Chondrocyte (in vitro differentiated cells): ENCODE data around the gene GRHL1. TPM values are rescaled to one million over a fixed set of nuclear protein-coding genes. Genes with fewer than 3 reads are reported as not detected.

ENCODE experiments used
- DNase-seq: peaks from one replicate; pipeline ENCODE4 v3.0.0; 2021; ENCODE audit warnings: mixed read lengths, low spot score
- H3K27ac Mint-ChIP-seq: one replicate; pipeline ENCODE4 v1.8.0; 2021; ENCODE audit warnings: mild to moderate bottlenecking, moderate library complexity, mixed read lengths; ENCODE audit not compliant: unreplicated experiment
- H3K27me3 Mint-ChIP-seq: 2 replicates; pipeline ENCODE4 v1.8.0; 2021; ENCODE audit warnings: low read depth, mixed read lengths
- H3K36me3 Mint-ChIP-seq: 2 replicates; pipeline ENCODE4 v1.8.0; 2021; ENCODE audit warnings: low read depth, mixed read lengths
- H3K4me1 Mint-ChIP-seq: 2 replicates; pipeline ENCODE4 v1.8.0; 2021; ENCODE audit warnings: low read depth, mild to moderate bottlenecking, mixed read lengths
- H3K4me3 Mint-ChIP-seq: one replicate; pipeline ENCODE4 v1.8.0; 2021; ENCODE audit warnings: mild to moderate bottlenecking, moderate library complexity, mixed read lengths; ENCODE audit not compliant: unreplicated experiment
- H3K9me3 Mint-ChIP-seq: 2 replicates; pipeline ENCODE4 v1.8.0; 2021; ENCODE audit warnings: low read depth, mixed read lengths
- total RNA-seq: library from RNA; stranded (reverse); gene quantifications from 3 replicates; pipeline ENCODE4 v1.2.1, GENCODE V29; 2021
- TF ChIP-seq, protein P1 (sequence below): fragments of 200-600 bp; sonication (generic); IDR thresholded peaks from 2 replicates; pipeline ENCODE4 v1.5.0; 2021; ENCODE audit warnings: antibody characterized with exemption, mild to moderate bottlenecking, moderate library complexity

Gene GRHL1
- total RNA-seq, 1 donor from 2014 or later, result 0.42 TPM

DNA sequence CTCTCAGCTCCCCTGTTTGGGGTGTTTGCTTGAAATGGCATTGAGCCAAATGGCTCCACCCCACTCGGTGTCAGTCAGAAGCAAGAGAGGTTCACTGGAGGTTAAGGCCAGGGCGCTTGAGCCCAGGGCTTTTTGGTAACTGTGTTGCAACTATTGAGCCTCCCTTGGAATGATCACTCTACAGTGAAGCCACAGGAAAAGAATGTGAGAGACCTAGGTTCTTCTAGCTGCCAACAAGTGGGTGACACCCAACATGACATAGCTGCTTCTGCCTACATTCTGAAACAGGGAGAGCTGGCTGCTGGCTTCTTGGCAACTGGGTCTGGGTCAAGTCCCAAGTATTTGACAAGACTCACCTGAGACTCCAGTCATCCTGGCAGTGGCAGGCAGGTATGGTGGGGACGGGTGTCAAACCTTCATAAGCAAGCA lies 7.1 kb upstream of the GRHL1 start:
- Mint-ChIP-seq H3K27me3 (peaks cover 6% of the 10 kb centered on the region), H3K27ac (no peak overlapping the region), H3K4me3 (no peak overlapping the region), H3K36me3 (no peaks in the 10 kb centered on the region), H3K9me3 (no peaks in the 10 kb centered on the region), H3K4me1 (peaks cover 27% of the 10 kb centered on the region)
- no peak for DNase-seq
- TF ChIP-seq, protein P1, sequence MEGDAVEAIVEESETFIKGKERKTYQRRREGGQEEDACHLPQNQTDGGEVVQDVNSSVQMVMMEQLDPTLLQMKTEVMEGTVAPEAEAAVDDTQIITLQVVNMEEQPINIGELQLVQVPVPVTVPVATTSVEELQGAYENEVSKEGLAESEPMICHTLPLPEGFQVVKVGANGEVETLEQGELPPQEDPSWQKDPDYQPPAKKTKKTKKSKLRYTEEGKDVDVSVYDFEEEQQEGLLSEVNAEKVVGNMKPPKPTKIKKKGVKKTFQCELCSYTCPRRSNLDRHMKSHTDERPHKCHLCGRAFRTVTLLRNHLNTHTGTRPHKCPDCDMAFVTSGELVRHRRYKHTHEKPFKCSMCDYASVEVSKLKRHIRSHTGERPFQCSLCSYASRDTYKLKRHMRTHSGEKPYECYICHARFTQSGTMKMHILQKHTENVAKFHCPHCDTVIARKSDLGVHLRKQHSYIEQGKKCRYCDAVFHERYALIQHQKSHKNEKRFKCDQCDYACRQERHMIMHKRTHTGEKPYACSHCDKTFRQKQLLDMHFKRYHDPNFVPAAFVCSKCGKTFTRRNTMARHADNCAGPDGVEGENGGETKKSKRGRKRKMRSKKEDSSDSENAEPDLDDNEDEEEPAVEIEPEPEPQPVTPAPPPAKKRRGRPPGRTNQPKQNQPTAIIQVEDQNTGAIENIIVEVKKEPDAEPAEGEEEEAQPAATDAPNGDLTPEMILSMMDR, result no peak

DNA sequence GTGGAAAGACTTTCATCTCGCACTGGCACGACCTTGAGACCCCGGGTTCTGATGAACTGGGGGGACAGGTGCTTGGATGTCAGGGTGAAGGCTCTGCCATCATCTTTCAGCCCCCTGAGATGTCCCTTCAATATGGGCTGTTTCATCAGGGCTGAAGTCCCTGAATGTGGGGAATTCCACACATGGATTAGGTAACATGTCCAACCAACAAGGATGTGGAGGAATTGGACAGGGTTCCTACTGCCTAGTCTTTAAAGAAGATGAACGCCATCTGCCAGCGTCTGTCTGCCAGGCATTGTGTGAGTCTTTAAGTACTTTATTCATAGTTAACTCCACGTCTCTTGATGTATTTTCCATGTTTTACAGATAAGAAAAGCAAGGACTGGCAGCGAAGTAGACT lies 5.9 kb upstream of the GRHL1 start:
- Mint-ChIP-seq H3K27me3 (peaks cover 10% of the 10 kb centered on the region), H3K9me3 (no peaks in the 10 kb centered on the region), H3K27ac (no peak overlapping the region), H3K4me3 (no peak overlapping the region), H3K36me3 (no peaks in the 10 kb centered on the region), H3K4me1 (peaks cover 17% of the 10 kb centered on the region)
- no peak for DNase-seq
- TF ChIP-seq, protein P1, result no peak

DNA sequence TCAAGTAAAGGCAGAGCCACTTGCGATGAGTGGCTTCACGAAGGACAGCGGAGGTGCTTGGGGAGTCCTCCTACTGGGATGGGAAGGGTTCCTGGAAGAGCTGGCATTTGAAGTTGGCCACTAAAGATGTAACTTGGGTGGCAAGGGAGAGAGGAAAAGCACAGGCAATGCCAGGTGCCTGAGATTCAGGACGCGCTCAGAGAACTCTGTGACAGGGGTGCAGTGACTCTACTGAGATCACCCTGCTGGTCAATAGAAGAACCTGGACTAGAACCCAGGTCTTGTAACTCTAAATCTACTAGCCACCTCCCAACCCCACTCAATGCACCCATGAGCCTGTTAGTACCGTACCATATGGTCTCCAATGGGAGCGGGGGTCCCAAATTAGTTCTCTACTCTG lies 5.4 kb upstream of the GRHL1 start:
- TF ChIP-seq, protein P1, result no peak
- Mint-ChIP-seq H3K4me1 (peaks cover 13% of the 10 kb centered on the region), H3K36me3 (no peaks in the 10 kb centered on the region), H3K27me3 (peaks cover 10% of the 10 kb centered on the region), H3K4me3 (no peak overlapping the region), H3K9me3 (no peaks in the 10 kb centered on the region), H3K27ac (no peak overlapping the region)
- DNase-seq, result no peak

DNA sequence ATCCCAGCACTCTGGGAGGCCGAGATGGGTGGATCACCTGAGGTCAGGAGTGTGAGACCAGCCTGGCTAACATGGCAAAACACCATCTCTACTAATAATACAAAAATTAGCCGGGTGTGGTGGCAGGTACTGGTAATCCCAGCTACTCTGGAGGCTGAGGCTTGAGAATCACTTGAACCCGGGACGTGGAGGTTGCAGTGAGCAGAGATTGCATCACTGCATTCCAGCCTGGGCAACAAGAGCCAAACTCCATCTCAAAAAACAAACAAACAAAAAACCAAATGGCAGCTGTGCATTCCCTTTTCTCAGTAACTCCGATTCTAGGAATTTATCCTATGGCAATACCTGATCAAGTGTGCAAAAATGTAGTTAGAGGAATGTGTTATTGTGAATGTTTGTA lies 4.7 kb upstream of the GRHL1 start:
- no peak overlapping the region for H3K4me3 Mint-ChIP-seq
- DNase-seq, result no peak
- H3K36me3 Mint-ChIP-seq, result no peaks in the 10 kb centered on the region
- no peaks in the 10 kb centered on the region for H3K9me3 Mint-ChIP-seq
- TF ChIP-seq, protein P1, result no peak
- peaks cover 5% of the 10 kb centered on the region for H3K4me1 Mint-ChIP-seq
- peaks cover 10% of the 10 kb centered on the region for H3K27me3 Mint-ChIP-seq
- H3K27ac Mint-ChIP-seq, result no peak overlapping the region

DNA sequence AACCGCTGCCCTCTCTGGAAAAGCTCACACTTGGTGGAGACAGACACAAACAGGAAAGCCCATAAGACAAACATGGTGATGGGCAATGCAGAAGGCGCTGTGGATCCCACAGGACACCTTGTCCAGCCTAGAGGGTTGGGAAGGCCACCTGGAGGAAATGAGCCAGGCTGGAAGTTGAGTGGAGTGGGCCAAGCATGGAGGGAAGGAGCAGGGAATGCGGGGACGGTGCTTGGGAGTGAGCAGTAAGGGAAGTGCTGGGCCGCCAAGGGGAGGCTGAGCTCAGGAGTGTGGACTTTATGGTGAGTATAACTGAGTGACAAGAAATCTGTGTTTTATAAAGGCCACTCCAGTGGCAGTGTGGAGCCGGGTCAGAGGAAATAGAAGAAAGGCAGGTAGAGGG lies 2.8 kb upstream of the GRHL1 start:
- Mint-ChIP-seq H3K9me3 (no peaks in the 10 kb centered on the region), H3K36me3 (no peaks in the 10 kb centered on the region), H3K4me3 (no peak overlapping the region), H3K27me3 (peaks cover 23% of the 10 kb centered on the region), H3K27ac (no peak overlapping the region), H3K4me1 (peaks cover 5% of the 10 kb centered on the region)
- TF ChIP-seq, protein P1, result no peak
- DNase-seq, result no peak
